GM23338 (cell line): ENCODE measurements around the gene RAD51. TPM values are rescaled to one million over a fixed set of nuclear protein-coding genes. Genes with fewer than 3 reads are reported as not detected.

ENCODE experiments used
- ATAC-seq: fragments of 200-7000 bp; cut with Tn5 transposase; 3 replicates; pipeline ENCODE4 v1.9.1; 2020
- DNase-seq: peaks from one replicate; pipeline ENCODE4 v3.0.0-alpha.2; 2015; ENCODE audit warnings: low spot score
- H2AFZ ChIP-seq: fragments of 200-600 bp; sonication (generic); 2 replicates; pipeline ENCODE4 v1.8.0; 2016; ENCODE audit warnings: antibody characterized with exemption, mild to moderate bottlenecking, moderate library complexity
- H3F3A ChIP-seq: fragments of 200-600 bp; sonication (generic); replicated peaks from 2 replicates; pipeline ENCODE4 v1.8.0; 2017; ENCODE audit warnings: antibody characterized with exemption, mixed run types, low read depth
- H3K27ac ChIP-seq: fragments of 200-600 bp; sonication (generic); 2 replicates; pipeline ENCODE4 v1.6.1; 2016; ENCODE audit warnings: low read depth
- H3K27me3 ChIP-seq: fragments of 200-600 bp; sonication (generic); 2 replicates; pipeline ENCODE4 v1.8.0; 2016; ENCODE audit warnings: mild to moderate bottlenecking, mixed run types, moderate library complexity; ENCODE audit not compliant: insufficient read depth
- H3K36me3 ChIP-seq: fragments of 200-600 bp; sonication (generic); 2 replicates; pipeline ENCODE4 v1.8.0; 2016; ENCODE audit warnings: mild to moderate bottlenecking; ENCODE audit not compliant: insufficient read depth
- H3K4me1 ChIP-seq: fragments of 200-600 bp; sonication (generic); 2 replicates; pipeline ENCODE4 v1.8.0; 2016; ENCODE audit warnings: mild to moderate bottlenecking, moderate library complexity; ENCODE audit not compliant: insufficient read depth
- H3K4me2 ChIP-seq: fragments of 200-600 bp; sonication (generic); 2 replicates; pipeline ENCODE4 v1.7.1; 2017; ENCODE audit warnings: mixed run types
- H3K4me3 ChIP-seq: fragments of 200-600 bp; sonication (generic); 2 replicates; pipeline ENCODE4 v1.6.1; 2016; ENCODE audit warnings: mixed run types
- H3K79me2 ChIP-seq: fragments of 200-600 bp; sonication (generic); replicated peaks from 2 replicates; pipeline ENCODE4 v1.8.0; 2017; ENCODE audit warnings: mild to moderate bottlenecking; ENCODE audit not compliant: insufficient read depth
- H3K9me2 ChIP-seq: fragments of 200-600 bp; sonication (generic); 2 replicates; pipeline ENCODE4 v1.8.0; 2017; ENCODE audit not compliant: insufficient read depth
- H4K20me1 ChIP-seq: fragments of 200-600 bp; sonication (generic); replicated peaks from 2 replicates; pipeline ENCODE4 v1.8.0; 2017; ENCODE audit warnings: mild to moderate bottlenecking; ENCODE audit not compliant: insufficient read depth
- H3K27ac Mint-ChIP-seq: 2 replicates; pipeline ENCODE4 v1.8.0; 2020; ENCODE audit warnings: inconsistent platforms, mild to moderate bottlenecking, moderate library complexity, mixed read lengths
- H3K27me3 Mint-ChIP-seq: 3 replicates; pipeline ENCODE4 v1.8.0; 2022; ENCODE audit warnings: low read depth, mild to moderate bottlenecking, moderate library complexity, mixed read lengths, inconsistent platforms; ENCODE audit not compliant: insufficient read depth, poor library complexity
- H3K36me3 Mint-ChIP-seq: 3 replicates; pipeline ENCODE4 v1.8.0; 2021; ENCODE audit warnings: low read depth, mild to moderate bottlenecking, inconsistent platforms, moderate library complexity, mixed read lengths
- H3K4me1 Mint-ChIP-seq: 3 replicates; pipeline ENCODE4 v1.8.0; 2020; ENCODE audit warnings: mild to moderate bottlenecking, inconsistent platforms, mixed read lengths
- H3K4me3 Mint-ChIP-seq: 3 replicates; pipeline ENCODE4 v1.8.0; 2021; ENCODE audit warnings: moderate library complexity, mild to moderate bottlenecking, inconsistent platforms, mixed read lengths
- H3K9me3 Mint-ChIP-seq: 3 replicates; pipeline ENCODE4 v1.8.0; 2020; ENCODE audit warnings: moderate library complexity, mild to moderate bottlenecking, inconsistent platforms, mixed read lengths
- CREB1 ChIP-seq: fragments of 250-450 bp; sonication (Bioruptor Pico); IDR thresholded peaks from 2 replicates; pipeline ENCODE4 v1.5.0; 2020; ENCODE audit warnings: low read depth, mild to moderate bottlenecking, moderate library complexity
- CTCF ChIP-seq, 2 experiments: fragments of 200-600 bp in 1 of 2; sonication (generic) in 1 of 2; conservative IDR thresholded peaks; 2 replicates each; pipeline versions ENCODE4 v1.5.1 to v1.6.1; 2016 to 2017; ENCODE audit warnings: antibody characterized with exemption in 2 of 2, low read depth in 2 of 2, mild to moderate bottlenecking in 2 of 2, moderate library complexity in 1 of 2
- ETS1 ChIP-seq: IDR thresholded peaks from 2 replicates; pipeline ENCODE4 v1.6.1; 2016; ENCODE audit warnings: antibody characterized with exemption
- EZH2 ChIP-seq: fragments of 200-600 bp; sonication (generic); IDR thresholded peaks from one replicate; pipeline ENCODE4 v1.8.0; 2017; ENCODE audit warnings: antibody characterized with exemption, mild to moderate bottlenecking, low read depth; ENCODE audit not compliant: unreplicated experiment
- EZH2phosphoT487 ChIP-seq: fragments of 200-600 bp; sonication (generic); IDR thresholded peaks from one replicate; pipeline ENCODE4 v1.8.1; 2018; ENCODE audit warnings: antibody characterized with exemption; ENCODE audit not compliant: unreplicated experiment
- JUNB ChIP-seq: IDR thresholded peaks from one replicate; pipeline ENCODE4 v1.6.1; 2016; ENCODE audit warnings: antibody characterized with exemption; ENCODE audit not compliant: unreplicated experiment
- NANOG ChIP-seq: IDR thresholded peaks from 2 replicates; pipeline ENCODE4 v1.6.1; 2016; ENCODE audit warnings: antibody characterized with exemption, borderline replicate concordance
- POLR2AphosphoS5 ChIP-seq: IDR thresholded peaks from 2 replicates; pipeline ENCODE4 v1.6.1; 2016; ENCODE audit warnings: antibody characterized with exemption, low read depth
- STAT1 ChIP-seq: IDR thresholded peaks from one replicate; pipeline ENCODE4 v1.6.1; 2016; ENCODE audit warnings: antibody characterized with exemption; ENCODE audit not compliant: unreplicated experiment
- ZNF114 ChIP-seq: fragments of 250-450 bp; sonication (Bioruptor Pico); IDR thresholded peaks from 2 replicates; pipeline ENCODE4 v1.5.0; 2020; ENCODE audit warnings: mild to moderate bottlenecking, moderate library complexity
- ZNF331 ChIP-seq: fragments of 250-450 bp; sonication (Bioruptor Pico); IDR thresholded peaks from 2 replicates; pipeline ENCODE4 v1.5.0; 2020; ENCODE audit warnings: low read depth, mild to moderate bottlenecking, moderate library complexity
- ZNF462 ChIP-seq: fragments of 250-450 bp; sonication (Bioruptor Pico); IDR thresholded peaks from 2 replicates; pipeline ENCODE4 v1.5.0; 2020; ENCODE audit warnings: mild to moderate bottlenecking, moderate library complexity
- polyA plus RNA-seq: library from polyadenylated mRNA; unstranded; fragments of >200 nt; fragmentation: Nextera tagmentation; extraction: Ambion mirVana; gene quantifications from 2 replicates; pipeline ENCODE4 v1.2.1, GENCODE V29; 2016
- total RNA-seq: library from RNA; depleted of rRNA; stranded (reverse); fragments of >200 nt; shearing (Covaris generic); gene quantifications from 2 replicates; pipeline ENCODE4 v1.2.3, GENCODE V29; 2014
- TF ChIP-seq, protein P1 (sequence below): IDR thresholded peaks from one replicate; pipeline ENCODE4 v1.6.1; 2018; ENCODE audit warnings: antibody characterized with exemption; ENCODE audit not compliant: unreplicated experiment

Gene RAD51
- total and polyA plus RNA-seq, 2 experiments from 2014 or later, result 20.3 to 26.2 TPM

DNA sequence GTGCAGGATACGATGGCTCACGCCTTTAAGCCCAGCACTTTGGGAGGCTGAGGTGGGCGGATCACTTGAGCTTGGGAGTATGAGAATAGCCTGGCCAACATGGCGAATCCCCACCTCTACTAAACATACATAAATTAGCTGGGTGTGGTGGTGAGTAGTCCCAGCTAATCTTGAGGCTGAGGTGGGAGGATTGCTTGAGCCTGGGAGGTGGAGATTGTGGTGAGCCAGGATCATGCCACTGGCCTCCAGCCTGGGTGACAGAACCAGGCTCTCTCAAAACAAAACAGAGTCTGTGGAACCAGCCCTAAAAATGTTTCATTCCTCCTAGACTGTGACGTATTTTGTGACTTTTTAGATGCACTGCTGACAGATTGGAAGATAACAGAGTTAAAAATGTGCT lies 34.3 kb upstream of the RAD51 start:
- no peak for TF ChIP-seq JUNB
- TF ChIP-seq CREB1 (CRISPR knock-in tag), result no peak
- no peak for TF ChIP-seq EZH2phosphoT487
- no peak for TF ChIP-seq ZNF331 (CRISPR knock-in tag)
- TF ChIP-seq NANOG, result no peak
- TF ChIP-seq STAT1, result no peak
- TF ChIP-seq ZNF462, result no peak
- TF ChIP-seq EZH2, result no peak
- TF ChIP-seq ZNF114, result no peak
- no peak for TF ChIP-seq CTCF (conservative IDR thresholded peaks at IDR 0.05; ENCODE audit: low read depth in 2 of 2)
- no peak for TF ChIP-seq POLR2AphosphoS5
- TF ChIP-seq, protein P1, sequence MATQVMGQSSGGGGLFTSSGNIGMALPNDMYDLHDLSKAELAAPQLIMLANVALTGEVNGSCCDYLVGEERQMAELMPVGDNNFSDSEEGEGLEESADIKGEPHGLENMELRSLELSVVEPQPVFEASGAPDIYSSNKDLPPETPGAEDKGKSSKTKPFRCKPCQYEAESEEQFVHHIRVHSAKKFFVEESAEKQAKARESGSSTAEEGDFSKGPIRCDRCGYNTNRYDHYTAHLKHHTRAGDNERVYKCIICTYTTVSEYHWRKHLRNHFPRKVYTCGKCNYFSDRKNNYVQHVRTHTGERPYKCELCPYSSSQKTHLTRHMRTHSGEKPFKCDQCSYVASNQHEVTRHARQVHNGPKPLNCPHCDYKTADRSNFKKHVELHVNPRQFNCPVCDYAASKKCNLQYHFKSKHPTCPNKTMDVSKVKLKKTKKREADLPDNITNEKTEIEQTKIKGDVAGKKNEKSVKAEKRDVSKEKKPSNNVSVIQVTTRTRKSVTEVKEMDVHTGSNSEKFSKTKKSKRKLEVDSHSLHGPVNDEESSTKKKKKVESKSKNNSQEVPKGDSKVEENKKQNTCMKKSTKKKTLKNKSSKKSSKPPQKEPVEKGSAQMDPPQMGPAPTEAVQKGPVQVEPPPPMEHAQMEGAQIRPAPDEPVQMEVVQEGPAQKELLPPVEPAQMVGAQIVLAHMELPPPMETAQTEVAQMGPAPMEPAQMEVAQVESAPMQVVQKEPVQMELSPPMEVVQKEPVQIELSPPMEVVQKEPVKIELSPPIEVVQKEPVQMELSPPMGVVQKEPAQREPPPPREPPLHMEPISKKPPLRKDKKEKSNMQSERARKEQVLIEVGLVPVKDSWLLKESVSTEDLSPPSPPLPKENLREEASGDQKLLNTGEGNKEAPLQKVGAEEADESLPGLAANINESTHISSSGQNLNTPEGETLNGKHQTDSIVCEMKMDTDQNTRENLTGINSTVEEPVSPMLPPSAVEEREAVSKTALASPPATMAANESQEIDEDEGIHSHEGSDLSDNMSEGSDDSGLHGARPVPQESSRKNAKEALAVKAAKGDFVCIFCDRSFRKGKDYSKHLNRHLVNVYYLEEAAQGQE, result no peak
- no peak for TF ChIP-seq ETS1
- H3K4me2 ChIP-seq, result no peak overlapping the region
- H3K27ac ChIP-seq, result no peak overlapping the region
- no peaks in the 10 kb centered on the region for H3K4me1 ChIP-seq
- H3K9me3 Mint-ChIP-seq, result no peaks in the 10 kb centered on the region
- no peaks in the 10 kb centered on the region for H3K9me2 ChIP-seq
- H3K27me3 Mint-ChIP-seq, result no peaks in the 10 kb centered on the region
- no peaks in the 10 kb centered on the region for H3F3A ChIP-seq
- H3K4me3 ChIP-seq, result no peak overlapping the region
- no peak overlapping the region for H3K27ac Mint-ChIP-seq
- no peak overlapping the region for H3K4me3 Mint-ChIP-seq
- H3K79me2 ChIP-seq, result no peaks in the 10 kb centered on the region
- H3K36me3 ChIP-seq, result no peaks in the 10 kb centered on the region; the same call in 1 of the 2 replicates
- no peaks in the 10 kb centered on the region for H3K4me1 Mint-ChIP-seq
- H2AFZ ChIP-seq, result no peak overlapping the region
- H3K36me3 Mint-ChIP-seq, result peaks cover 18% of the 10 kb centered on the region
- H4K20me1 ChIP-seq, result no peaks in the 10 kb centered on the region
- DNase-seq, result no peak
- no peak for ATAC-seq
- H3K27me3 ChIP-seq, result no peaks in the 10 kb centered on the region
